ENCODE measurements around the gene ELMO1.

GRCh38 chr7:37482953-37483352, 34.3 kb upstream of the ELMO1 start:
- TF ChIP-seq CTCF (conservative IDR thresholded peaks at IDR 0.05; ENCODE audit: low read depth in 2 of 2), result no peak
- no peak for TF ChIP-seq EZH2 (IDR thresholded peaks at IDR 0.05; ENCODE audit: low read depth, unreplicated experiment)
- TF ChIP-seq JUNB (IDR thresholded peaks at IDR 0.05; ENCODE audit: unreplicated experiment), result no peak
- no peak for TF ChIP-seq EZH2phosphoT487 (IDR thresholded peaks at IDR 0.05; ENCODE audit: unreplicated experiment)
- no peak for TF ChIP-seq POLR2AphosphoS5 (IDR thresholded peaks at IDR 0.05; ENCODE audit: low read depth)
- no peak for TF ChIP-seq CREB1 (CRISPR knock-in tag; IDR thresholded peaks at IDR 0.05; ENCODE audit: low read depth)
- TF ChIP-seq REST (IDR thresholded peaks at IDR 0.05; ENCODE audit: unreplicated experiment), result no peak
- no peak for TF ChIP-seq ZNF331 (CRISPR knock-in tag; IDR thresholded peaks at IDR 0.05; ENCODE audit: low read depth)
- no peak for TF ChIP-seq NANOG (IDR thresholded peaks at IDR 0.05; ENCODE audit: borderline replicate concordance)
- no peak for TF ChIP-seq ETS1 (IDR thresholded peaks at IDR 0.05)
- TF ChIP-seq ZNF114 (CRISPR knock-in tag; IDR thresholded peaks at IDR 0.05), result no peak
- no peak for TF ChIP-seq STAT1 (IDR thresholded peaks at IDR 0.05; ENCODE audit: unreplicated experiment)

Data from GM23338 (cell line).